Osteocyte (in vitro differentiated cells): ENCODE data around the gene OPTN. TPM values are rescaled to one million over a fixed set of nuclear protein-coding genes. Genes with fewer than 3 reads are reported as not detected.
"Not testable (repeated sequence)": the region's sequence is repeated elsewhere in the genome, so short reads cannot be mapped to it uniquely, and the experiment has no call there.

ENCODE experiments used
- DNase-seq: peaks from one replicate; pipeline ENCODE4 v3.0.0; 2021; ENCODE audit warnings: mixed read lengths; ENCODE audit not compliant: unreplicated experiment; ENCODE audit errors: extremely low spot score
- H3K27ac Mint-ChIP-seq: one replicate; pipeline ENCODE4 v1.8.0; 2021; ENCODE audit warnings: mild to moderate bottlenecking, mixed read lengths; ENCODE audit not compliant: unreplicated experiment
- H3K27me3 Mint-ChIP-seq: one replicate; pipeline ENCODE4 v1.8.0; 2021; ENCODE audit warnings: mixed read lengths; ENCODE audit not compliant: unreplicated experiment
- H3K36me3 Mint-ChIP-seq: one replicate; pipeline ENCODE4 v1.8.0; 2021; ENCODE audit warnings: mixed read lengths; ENCODE audit not compliant: unreplicated experiment
- H3K4me1 Mint-ChIP-seq: one replicate; pipeline ENCODE4 v1.8.0; 2021; ENCODE audit warnings: mixed read lengths; ENCODE audit not compliant: unreplicated experiment
- H3K4me3 Mint-ChIP-seq: one replicate; pipeline ENCODE4 v1.8.0; 2021; ENCODE audit warnings: mild to moderate bottlenecking, moderate library complexity, mixed read lengths; ENCODE audit not compliant: unreplicated experiment
- H3K9me3 Mint-ChIP-seq: one replicate; pipeline ENCODE4 v1.8.0; 2021; ENCODE audit warnings: mixed read lengths; ENCODE audit not compliant: unreplicated experiment
- CTCF ChIP-seq: fragments of 200-600 bp; sonication (generic); IDR thresholded peaks from 2 replicates; pipeline ENCODE4 v1.5.0; 2021; ENCODE audit warnings: antibody characterized with exemption, mild to moderate bottlenecking, moderate library complexity
- total RNA-seq: library from RNA; stranded (reverse); gene quantifications from 2 replicates; pipeline ENCODE4 v1.2.1, GENCODE V29; 2021

The OPTN gene
- total RNA-seq, 1 donor from 2014 or later: 107 TPM

DNA sequence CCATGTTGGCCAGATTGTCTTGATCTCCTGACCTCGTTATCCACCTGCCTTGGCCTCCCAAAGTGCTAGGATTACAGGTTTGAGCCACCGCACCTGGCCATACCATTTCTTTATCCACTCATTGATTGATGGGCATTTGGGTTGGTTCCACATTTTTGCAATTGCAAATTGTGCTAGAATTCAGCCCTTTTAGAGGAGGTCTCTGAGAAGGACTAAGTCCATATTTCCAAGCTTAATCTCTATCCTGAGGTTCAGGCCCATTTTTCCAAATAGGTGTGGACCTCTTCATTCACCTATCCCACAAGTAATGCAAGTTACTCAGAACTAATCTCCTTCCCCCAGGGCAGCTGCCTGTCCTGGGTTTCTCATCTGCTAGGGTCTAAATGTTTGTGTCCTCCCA lies 9.7 kb upstream of the OPTN start:
- DNase-seq: no peak
- H3K36me3 Mint-ChIP-seq: peaks cover 1% of the 10 kb centered on the region
- H3K27ac Mint-ChIP-seq: no peak overlapping the region
- H3K9me3 Mint-ChIP-seq: no peaks in the 10 kb centered on the region
- no peak overlapping the region for H3K4me3 Mint-ChIP-seq
- peaks cover 30% of the 10 kb centered on the region for H3K4me1 Mint-ChIP-seq
- no peak for TF ChIP-seq CTCF
- no peaks in the 10 kb centered on the region for H3K27me3 Mint-ChIP-seq

- no peaks in the 10 kb centered on the region for H3K9me3 Mint-ChIP-seq
- no peak for TF ChIP-seq CTCF
- no peak for DNase-seq
- H3K4me3 Mint-ChIP-seq: no peak overlapping the region
- no peak overlapping the region for H3K27ac Mint-ChIP-seq
- peaks cover 31% of the 10 kb centered on the region for H3K4me1 Mint-ChIP-seq
- peaks cover 1% of the 10 kb centered on the region for H3K36me3 Mint-ChIP-seq
- no peaks in the 10 kb centered on the region for H3K27me3 Mint-ChIP-seq
Observed at GRCh38 chr10:13091801-13092200, 8.2 kb upstream of the OPTN start.

- H3K27ac Mint-ChIP-seq: peak overlapping the region; percentile 29
- no peak for TF ChIP-seq CTCF
- H3K4me3 Mint-ChIP-seq: no peak overlapping the region
Observed at GRCh38 chr10:13092291-13093102, 7.5 kb upstream of the OPTN start.

DNA sequence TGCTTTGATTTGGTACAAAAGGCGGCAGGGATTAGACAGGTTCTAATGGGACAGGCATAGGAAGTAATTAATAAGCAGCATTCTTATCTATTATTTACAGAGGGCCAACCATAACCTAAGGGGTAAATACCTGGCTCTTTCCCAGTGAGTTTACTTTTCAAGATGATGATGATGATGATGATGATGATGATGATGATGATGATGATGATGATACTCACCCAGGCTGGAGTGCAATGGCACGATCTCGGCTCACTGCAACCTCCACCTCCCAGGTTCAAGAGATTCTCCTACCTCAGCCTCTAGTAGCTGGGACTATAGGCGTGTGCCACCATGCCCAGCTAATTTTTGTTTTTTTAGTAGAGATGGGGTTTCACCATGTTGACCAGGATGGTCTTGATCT lies 5.9 kb upstream of the OPTN start:
- H3K27ac Mint-ChIP-seq, H3K9me3 Mint-ChIP-seq, H3K4me3 Mint-ChIP-seq, H3K27me3 Mint-ChIP-seq, DNase-seq, H3K36me3 Mint-ChIP-seq: not testable (repeated sequence)
- peaks cover 27% of the 10 kb centered on the region for H3K4me1 Mint-ChIP-seq

More at GRCh38 chr10:13092291-13093102, 7.5 kb upstream of the OPTN start:
- Mint-ChIP-seq H3K27me3 (no peaks in the 10 kb centered on the region), H3K9me3 (no peaks in the 10 kb centered on the region), H3K4me1 (peaks cover 31% of the 10 kb centered on the region), H3K36me3 (peaks cover 1% of the 10 kb centered on the region)
- DNase-seq: no peak

GRCh38 chr10:13095094-13095493 lies 4.9 kb upstream of the OPTN start:
- Mint-ChIP-seq H3K27me3 (no peaks in the 10 kb centered on the region), H3K9me3 (no peaks in the 10 kb centered on the region), H3K4me3 (no peak overlapping the region), H3K4me1 (peaks cover 30% of the 10 kb centered on the region), H3K27ac (no peak overlapping the region), H3K36me3 (peaks cover 1% of the 10 kb centered on the region)
- TF ChIP-seq CTCF: no peak
- no peak for DNase-seq
